Nephron progenitor cell (in vitro differentiated cells): Measurements from ENCODE around the gene HS3ST5.

Experiments
- DNase-seq: peaks from one replicate; pipeline ENCODE4 v3.0.0; 2021
- H3K27ac Mint-ChIP-seq: 2 replicates; pipeline ENCODE4 v1.8.0; 2021; ENCODE audit warnings: mild to moderate bottlenecking, moderate library complexity, mixed read lengths
- H3K27me3 Mint-ChIP-seq: 2 replicates; pipeline ENCODE4 v1.8.0; 2021; ENCODE audit warnings: mild to moderate bottlenecking, low read depth, mixed read lengths; ENCODE audit not compliant: poor library complexity
- H3K36me3 Mint-ChIP-seq: 2 replicates; pipeline ENCODE4 v1.8.0; 2021; ENCODE audit warnings: low read depth, mixed read lengths
- H3K4me1 Mint-ChIP-seq: 2 replicates; pipeline ENCODE4 v1.8.0; 2021; ENCODE audit warnings: mixed read lengths
- H3K4me3 Mint-ChIP-seq: 2 replicates; pipeline ENCODE4 v1.8.0; 2021; ENCODE audit warnings: mild to moderate bottlenecking, moderate library complexity, mixed read lengths
- H3K9me3 Mint-ChIP-seq: 2 replicates; pipeline ENCODE4 v1.8.0; 2021; ENCODE audit warnings: mild to moderate bottlenecking, moderate library complexity, mixed read lengths
- CTCF ChIP-seq: fragments of 200-600 bp; sonication (generic); IDR thresholded peaks from 2 replicates; pipeline ENCODE4 v1.5.0; 2021; ENCODE audit warnings: antibody characterized with exemption

The HS3ST5 gene

GRCh38 chr6:114342826-114343781, at the start of gene HS3ST5:
HS3ST5 (minus strand) TSS chr6:114343023; CDS start chr6:114062845, 280,178 bp downstream.
- Mint-ChIP-seq H3K36me3 (no peaks in the 10 kb centered on the region), H3K4me3 (peak within 1 kb of the TSS; percentile 89), H3K9me3 (no peaks in the 10 kb centered on the region), H3K4me1 (peaks cover 31% of the 10 kb centered on the region), H3K27ac (no peak within 1 kb of the TSS), H3K27me3 (peaks cover 60% of the 10 kb centered on the region)
- peak; percentile 80 for DNase-seq
- peak; percentile 53 for TF ChIP-seq CTCF

GRCh38 chr6:114390176-114390575, 47.4 kb upstream of the HS3ST5 start:
- peaks cover 3% of the 10 kb centered on the region for H3K27me3 Mint-ChIP-seq
- TF ChIP-seq CTCF, result no peak
- no peak for DNase-seq
- H3K4me1 Mint-ChIP-seq, result no peaks in the 10 kb centered on the region
- no peaks in the 10 kb centered on the region for H3K9me3 Mint-ChIP-seq
- H3K27ac Mint-ChIP-seq, result no peak overlapping the region
- H3K36me3 Mint-ChIP-seq, result no peaks in the 10 kb centered on the region
- no peak overlapping the region for H3K4me3 Mint-ChIP-seq

GRCh38 chr6:114389111-114389510, 46.3 kb upstream of the HS3ST5 start:
- no peaks in the 10 kb centered on the region for H3K9me3 Mint-ChIP-seq

GRCh38 chr6:114382406-114382805, 39.6 kb upstream of the HS3ST5 start:
- H3K36me3 Mint-ChIP-seq, result no peaks in the 10 kb centered on the region
- TF ChIP-seq CTCF, result no peak
- no peaks in the 10 kb centered on the region for H3K27me3 Mint-ChIP-seq
- no peak overlapping the region for H3K27ac Mint-ChIP-seq
- no peak overlapping the region for H3K4me3 Mint-ChIP-seq
- no peaks in the 10 kb centered on the region for H3K9me3 Mint-ChIP-seq
- no peaks in the 10 kb centered on the region for H3K4me1 Mint-ChIP-seq
- no peak for DNase-seq

More at GRCh38 chr6:114389111-114389510, 46.3 kb upstream of the HS3ST5 start:
- TF ChIP-seq CTCF, result no peak
- H3K4me3 Mint-ChIP-seq, result no peak overlapping the region
- no peaks in the 10 kb centered on the region for H3K4me1 Mint-ChIP-seq
- H3K27me3 Mint-ChIP-seq, result peaks cover 3% of the 10 kb centered on the region
- H3K27ac Mint-ChIP-seq, result no peak overlapping the region
- no peaks in the 10 kb centered on the region for H3K36me3 Mint-ChIP-seq
- no peak for DNase-seq

GRCh38 chr6:114377881-114378280, 35.1 kb upstream of the HS3ST5 start:
- Mint-ChIP-seq H3K27me3 (no peaks in the 10 kb centered on the region), H3K27ac (no peak overlapping the region), H3K4me3 (no peak overlapping the region), H3K4me1 (peaks cover 15% of the 10 kb centered on the region), H3K36me3 (no peaks in the 10 kb centered on the region), H3K9me3 (no peaks in the 10 kb centered on the region)
- TF ChIP-seq CTCF, result no peak
- DNase-seq, result no peak
